Measurements from ENCODE around the gene ASB15.

GRCh38 chr7:123581162-123581459, 20.5 kb upstream of the ASB15 start:
- no peak for TF ChIP-seq USF2 (IDR thresholded peaks at IDR 0.05; ENCODE audit: low read depth, low read length)
- no peak for TF ChIP-seq CTCF (conservative IDR thresholded peaks at IDR 0.05; ENCODE audit: low read depth, low read length)

All from IMR-90 (cell line).